H7 (cell line): ENCODE measurements around the gene MTHFD2. TPM values are rescaled to one million over a fixed set of nuclear protein-coding genes. Genes with fewer than 3 reads are reported as not detected.
"Not testable (repeated sequence)": the region's sequence is repeated elsewhere in the genome, so short reads cannot be mapped to it uniquely, and the experiment has no call there.

Experiments used
- DNase-seq: peaks from one replicate; pipeline ENCODE4 v3.0.0; 2012
- H3K27me3 ChIP-seq: 2 replicates; pipeline ENCODE4 v1.6.0; 2011; ENCODE audit warnings: mild to moderate bottlenecking, low read length; ENCODE audit not compliant: control insufficient read depth, insufficient read depth
- H3K36me3 ChIP-seq: replicated peaks from 2 replicates; pipeline ENCODE4 v1.5.1; 2011; ENCODE audit warnings: low read length; ENCODE audit not compliant: control insufficient read depth, insufficient read depth
- H3K4me3 ChIP-seq: 2 replicates; pipeline ENCODE4 v1.5.1; 2011; ENCODE audit warnings: low read depth, mild to moderate bottlenecking, control low read depth, low read length, moderate library complexity; ENCODE audit not compliant: insufficient read depth
- total RNA-seq: library from RNA; depleted of rRNA; stranded (reverse); fragments of >200 nt; shearing (Covaris generic); gene quantifications from 2 replicates; pipeline ENCODE4 v1.2.3, GENCODE V29; 2014

The MTHFD2 gene
- total RNA-seq, 1 experiment from 2014 or later = 303 TPM

- H3K27me3 ChIP-seq, H3K4me3 ChIP-seq, H3K36me3 ChIP-seq, DNase-seq: not testable (repeated sequence)
These were observed 31.4 kb downstream of the MTHFD2 start for GRCh38 chr2:74229865-74230264.

- H3K4me3 ChIP-seq = no peak overlapping the region
- H3K36me3 ChIP-seq = no peaks in the 10 kb centered on the region
- H3K27me3 ChIP-seq = no peaks in the 10 kb centered on the region
- DNase-seq = no peak
These were observed 34.0 kb downstream of the MTHFD2 start for GRCh38 chr2:74232426-74232825.

GRCh38 chr2:74233648-74234047, 35.2 kb downstream of the MTHFD2 start:
- Histone ChIP-seq H3K27me3 (no peaks in the 10 kb centered on the region), H3K36me3 (no peaks in the 10 kb centered on the region), H3K4me3 (no peak overlapping the region)
- no peak for DNase-seq

GRCh38 chr2:74235041-74235440, 36.6 kb downstream of the MTHFD2 start:
- Histone ChIP-seq H3K4me3 (no peak overlapping the region), H3K27me3 (no peaks in the 10 kb centered on the region), H3K36me3 (no peaks in the 10 kb centered on the region)
- no peak for DNase-seq

- Histone ChIP-seq H3K27me3 (no peaks in the 10 kb centered on the region), H3K4me3 (no peak overlapping the region), H3K36me3 (no peaks in the 10 kb centered on the region)
- no peak for DNase-seq
These were observed 40.5 kb downstream of the MTHFD2 start for GRCh38 chr2:74238879-74239278.

GRCh38 chr2:74239346-74239745, 40.9 kb downstream of the MTHFD2 start:
- Histone ChIP-seq H3K4me3 (no peak overlapping the region), H3K36me3 (no peaks in the 10 kb centered on the region), H3K27me3 (no peaks in the 10 kb centered on the region)
- DNase-seq = no peak

GRCh38 chr2:74242354-74243071, 44.1 kb downstream of the MTHFD2 start:
- DNase-seq = no peak
- no peak overlapping the region for H3K4me3 ChIP-seq
- H3K27me3 ChIP-seq = no peaks in the 10 kb centered on the region
- no peaks in the 10 kb centered on the region for H3K36me3 ChIP-seq

- Histone ChIP-seq H3K27me3 (no peaks in the 10 kb centered on the region), H3K4me3 (no peak overlapping the region)
- DNase-seq = no peak
These were observed 45.9 kb downstream of the MTHFD2 start for GRCh38 chr2:74244286-74244685.

GRCh38 chr2:74246496-74247195, 48.2 kb downstream of the MTHFD2 start:
- DNase-seq = no peak
- Histone ChIP-seq H3K36me3 (no peaks in the 10 kb centered on the region), H3K27me3 (no peaks in the 10 kb centered on the region), H3K4me3 (no peak overlapping the region)

More at GRCh38 chr2:74244286-74244685, 45.9 kb downstream of the MTHFD2 start:
- no peaks in the 10 kb centered on the region for H3K36me3 ChIP-seq

GRCh38 chr2:74249406-74250122, 51.1 kb downstream of the MTHFD2 start:
- DNase-seq = peak; percentile 12
- Histone ChIP-seq H3K4me3 (no peak overlapping the region), H3K36me3 (no peaks in the 10 kb centered on the region), H3K27me3 (no peaks in the 10 kb centered on the region)

- Histone ChIP-seq H3K4me3 (no peak overlapping the region), H3K36me3 (no peaks in the 10 kb centered on the region), H3K27me3 (no peaks in the 10 kb centered on the region)
- DNase-seq = peak; percentile 89
These were observed 51.8 kb downstream of the MTHFD2 start for GRCh38 chr2:74250189-74250631.

GRCh38 chr2:74252036-74252435, 53.6 kb downstream of the MTHFD2 start:
- no peaks in the 10 kb centered on the region for H3K27me3 ChIP-seq
- H3K36me3 ChIP-seq = no peaks in the 10 kb centered on the region
- H3K4me3 ChIP-seq = no peak overlapping the region
- DNase-seq = no peak

- H3K4me3 ChIP-seq = no peak overlapping the region
- H3K36me3 ChIP-seq = no peaks in the 10 kb centered on the region
- DNase-seq = no peak
- H3K27me3 ChIP-seq = no peaks in the 10 kb centered on the region
These were observed 54.4 kb downstream of the MTHFD2 start for GRCh38 chr2:74252862-74253261.

GRCh38 chr2:74253306-74253970, 55.0 kb downstream of the MTHFD2 start:
- Histone ChIP-seq H3K27me3 (no peaks in the 10 kb centered on the region), H3K4me3 (no peak overlapping the region), H3K36me3 (no peaks in the 10 kb centered on the region)
- no peak for DNase-seq
